Endodermal cell (in vitro differentiated cells): ENCODE data around the gene ZBTB49. TPM values are rescaled to one million over a fixed set of nuclear protein-coding genes. Genes with fewer than 3 reads are reported as not detected.

Experiments used
- DNase-seq: peaks from one replicate; pipeline ENCODE4 v3.0.0-alpha.2; 2017
- H3K27ac ChIP-seq: 2 replicates; pipeline ENCODE4 v1.5.1; 2013; ENCODE audit warnings: mild to moderate bottlenecking, low read depth, low read length, moderate library complexity
- H3K27me3 ChIP-seq: 2 replicates; pipeline ENCODE4 v1.6.1; 2013; ENCODE audit warnings: mild to moderate bottlenecking, low read length, moderate library complexity; ENCODE audit not compliant: insufficient read depth, control insufficient read depth, poor library complexity, severe bottlenecking
- H3K36me3 ChIP-seq: 2 replicates; pipeline ENCODE4 v1.7.0; 2013; ENCODE audit warnings: mild to moderate bottlenecking, low read length, moderate library complexity; ENCODE audit not compliant: control insufficient read depth, insufficient read depth
- H3K4me1 ChIP-seq: one replicate; pipeline ENCODE4 v1.7.0; 2013; ENCODE audit warnings: low read length; ENCODE audit not compliant: control insufficient read depth, insufficient read depth
- H3K4me3 ChIP-seq: 2 replicates; pipeline ENCODE4 v1.5.1; 2013; ENCODE audit warnings: mild to moderate bottlenecking, low read length, moderate library complexity
- H3K9ac ChIP-seq: 2 replicates; pipeline ENCODE4 v1.6.1; 2013; ENCODE audit warnings: mild to moderate bottlenecking, low read length, moderate library complexity; ENCODE audit not compliant: poor library complexity, severe bottlenecking; ENCODE audit errors: extremely low read depth
- H3K9me3 ChIP-seq: 2 replicates; pipeline ENCODE4 v1.6.1; 2013; ENCODE audit warnings: mild to moderate bottlenecking, low read length, moderate library complexity; ENCODE audit not compliant: control insufficient read depth
- H3K27ac Mint-ChIP-seq: 2 replicates; pipeline ENCODE4 v1.8.0; 2020; ENCODE audit warnings: mixed read lengths
- H3K27me3 Mint-ChIP-seq: 2 replicates; pipeline ENCODE4 v1.8.0; 2021; ENCODE audit warnings: mild to moderate bottlenecking, mixed read lengths; ENCODE audit not compliant: insufficient read depth
- H3K36me3 Mint-ChIP-seq: 2 replicates; pipeline ENCODE4 v1.8.0; 2020; ENCODE audit warnings: low read depth, mixed read lengths
- H3K4me1 Mint-ChIP-seq: 2 replicates; pipeline ENCODE4 v1.8.0; 2020; ENCODE audit warnings: mixed read lengths
- H3K4me3 Mint-ChIP-seq: 2 replicates; pipeline ENCODE4 v1.8.0; 2020; ENCODE audit warnings: mild to moderate bottlenecking, moderate library complexity, mixed read lengths
- H3K9me3 Mint-ChIP-seq: 2 replicates; pipeline ENCODE4 v1.8.0; 2020; ENCODE audit warnings: mild to moderate bottlenecking, mixed read lengths
- WGBS, 2 experiments: methylation state at CpG; one replicate each; pipeline versions ENCODE4 v1.1.5 to v1.1.7; 2013; ENCODE audit warnings: missing lambda C conversion rate in 2 of 2, mixed read lengths in 1 of 2; ENCODE audit not compliant: insufficient coverage in 1 of 2, insufficient read length in 1 of 2; 5-methylcytosine and 5-hydroxymethylcytosine counted together
- total RNA-seq, 2 donors: library from RNA; stranded (reverse); fragmentation: NEBNext Ultra II Directional in 1 of 2; extraction: Animal tissue kit (Norgen Biotek cat#: 25700) in 1 of 2; gene quantifications; 2 replicates in 1 of 2; 3 replicates in 1 of 2; pipeline ENCODE4 v1.2.1, GENCODE V29; 2021
- TF ChIP-seq, protein P1 (sequence below): fragments of 200-600 bp; sonication (generic); conservative IDR thresholded peaks from 2 replicates; pipeline ENCODE4 v1.5.0; 2021; ENCODE audit warnings: antibody characterized with exemption, mild to moderate bottlenecking

ZBTB49 gene
- total RNA-seq, 2 donors from 2014 or later = 5.9 to 8.0 TPM

DNA sequence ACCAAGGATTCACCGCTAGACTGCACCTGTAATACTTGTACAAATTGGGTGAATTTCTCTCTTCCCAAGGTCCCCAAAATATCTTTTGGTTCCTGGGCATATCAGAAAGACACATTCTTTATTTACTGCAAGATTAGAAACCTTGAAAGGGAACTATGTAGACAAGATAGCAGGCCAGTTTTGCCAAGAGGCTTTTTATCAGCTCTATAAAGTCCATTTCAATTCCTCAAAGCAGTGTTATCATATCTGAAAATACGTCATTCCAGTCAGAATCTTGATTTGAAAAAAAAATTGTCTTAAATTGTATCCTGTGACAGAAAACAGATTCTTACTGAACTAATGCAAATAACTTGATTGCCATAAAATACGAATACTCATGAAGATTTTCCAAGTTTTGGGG is 59.8 kb downstream of the ZBTB49 start:
- Mint-ChIP-seq H3K9me3 (peaks cover 11% of the 10 kb centered on the region), H3K27me3 (peaks cover 9% of the 10 kb centered on the region), H3K27ac (no peak overlapping the region), H3K4me1 (peaks cover 14% of the 10 kb centered on the region), H3K4me3 (no peak overlapping the region), H3K36me3 (no peaks in the 10 kb centered on the region)
- no peaks in the 10 kb centered on the region for H3K36me3 ChIP-seq
- no peak overlapping the region for H3K27ac ChIP-seq
- no peak overlapping the region for H3K9ac ChIP-seq
- H3K4me3 ChIP-seq = no peak overlapping the region
- no peaks in the 10 kb centered on the region for H3K9me3 ChIP-seq
- no peaks in the 10 kb centered on the region for H3K4me1 ChIP-seq
- no peaks in the 10 kb centered on the region for H3K27me3 ChIP-seq
- no peak for DNase-seq
- TF ChIP-seq, protein P1, sequence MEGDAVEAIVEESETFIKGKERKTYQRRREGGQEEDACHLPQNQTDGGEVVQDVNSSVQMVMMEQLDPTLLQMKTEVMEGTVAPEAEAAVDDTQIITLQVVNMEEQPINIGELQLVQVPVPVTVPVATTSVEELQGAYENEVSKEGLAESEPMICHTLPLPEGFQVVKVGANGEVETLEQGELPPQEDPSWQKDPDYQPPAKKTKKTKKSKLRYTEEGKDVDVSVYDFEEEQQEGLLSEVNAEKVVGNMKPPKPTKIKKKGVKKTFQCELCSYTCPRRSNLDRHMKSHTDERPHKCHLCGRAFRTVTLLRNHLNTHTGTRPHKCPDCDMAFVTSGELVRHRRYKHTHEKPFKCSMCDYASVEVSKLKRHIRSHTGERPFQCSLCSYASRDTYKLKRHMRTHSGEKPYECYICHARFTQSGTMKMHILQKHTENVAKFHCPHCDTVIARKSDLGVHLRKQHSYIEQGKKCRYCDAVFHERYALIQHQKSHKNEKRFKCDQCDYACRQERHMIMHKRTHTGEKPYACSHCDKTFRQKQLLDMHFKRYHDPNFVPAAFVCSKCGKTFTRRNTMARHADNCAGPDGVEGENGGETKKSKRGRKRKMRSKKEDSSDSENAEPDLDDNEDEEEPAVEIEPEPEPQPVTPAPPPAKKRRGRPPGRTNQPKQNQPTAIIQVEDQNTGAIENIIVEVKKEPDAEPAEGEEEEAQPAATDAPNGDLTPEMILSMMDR = no peak
- WGBS, 2 experiments = 91 to 100% methylated on average over 2 to 3 of the region's 3 CpGs

DNA sequence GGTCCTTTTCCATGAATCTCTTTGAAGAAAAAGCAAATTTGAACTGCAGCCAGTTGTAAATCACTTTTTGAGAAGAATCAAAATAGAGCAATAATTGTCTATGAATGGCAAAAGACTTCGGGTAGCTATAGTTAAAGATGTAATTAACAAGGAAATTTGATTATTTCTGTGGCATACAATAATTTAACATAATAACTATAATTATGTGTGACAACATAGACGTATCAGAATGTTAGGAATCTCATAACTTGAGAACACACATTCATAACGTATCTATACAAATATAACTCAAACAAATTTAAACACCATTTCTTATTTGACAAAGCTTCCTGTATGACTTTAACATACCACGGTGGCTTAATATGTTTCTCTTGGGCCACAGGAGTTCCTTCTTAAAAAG is 60.9 kb downstream of the ZBTB49 start:
- TF ChIP-seq, protein P1 = no peak
- H3K4me3 Mint-ChIP-seq = no peak overlapping the region
- peaks cover 9% of the 10 kb centered on the region for H3K27me3 Mint-ChIP-seq
- H3K4me1 Mint-ChIP-seq = peaks cover 16% of the 10 kb centered on the region
- Histone ChIP-seq H3K4me3 (no peak overlapping the region), H3K9me3 (no peaks in the 10 kb centered on the region), H3K36me3 (no peaks in the 10 kb centered on the region), H3K27me3 (no peaks in the 10 kb centered on the region), H3K27ac (no peak overlapping the region), H3K4me1 (no peaks in the 10 kb centered on the region), H3K9ac (no peak overlapping the region)
- H3K9me3 Mint-ChIP-seq = peaks cover 11% of the 10 kb centered on the region
- no peak for DNase-seq
- no peak overlapping the region for H3K27ac Mint-ChIP-seq
- WGBS, 2 experiments = 86 to 96% methylated on average over 3 to 4 of the region's 4 CpGs
- no peaks in the 10 kb centered on the region for H3K36me3 Mint-ChIP-seq

DNA sequence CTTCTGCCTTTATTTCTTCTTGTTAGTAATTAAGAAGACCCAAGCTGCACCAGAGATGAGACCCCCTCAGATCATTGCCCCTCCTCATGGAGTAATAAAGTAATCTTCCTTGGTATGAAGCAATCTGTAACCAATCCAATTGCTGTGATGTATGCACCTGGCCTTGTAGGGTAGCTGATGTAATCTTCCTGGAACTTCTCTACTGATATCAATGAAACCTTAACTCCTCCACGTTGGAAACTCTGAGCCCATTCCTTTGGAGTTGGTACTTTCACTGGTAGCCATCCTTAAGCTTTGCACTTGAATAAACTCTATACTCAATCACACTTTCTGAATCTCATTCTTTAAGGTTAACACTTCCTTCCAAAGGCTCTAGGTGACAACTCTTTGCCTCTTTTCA is 65.3 kb downstream of the ZBTB49 start:
- no peak overlapping the region for H3K27ac ChIP-seq
- Mint-ChIP-seq H3K4me3 (no peak overlapping the region), H3K9me3 (no peaks in the 10 kb centered on the region), H3K36me3 (no peaks in the 10 kb centered on the region), H3K4me1 (peaks cover 18% of the 10 kb centered on the region), H3K27me3 (peaks cover 11% of the 10 kb centered on the region), H3K27ac (no peak overlapping the region)
- TF ChIP-seq, protein P1 = no peak
- WGBS, 2 experiments = 47 to 68% methylated on average over 1 of the region's 1 CpG
- H3K27me3 ChIP-seq = no peaks in the 10 kb centered on the region
- no peak overlapping the region for H3K9ac ChIP-seq
- H3K36me3 ChIP-seq = no peaks in the 10 kb centered on the region
- H3K9me3 ChIP-seq = no peaks in the 10 kb centered on the region
- DNase-seq = no peak
- H3K4me1 ChIP-seq = peaks cover 8% of the 10 kb centered on the region
- H3K4me3 ChIP-seq = no peak overlapping the region
